Measurements from ENCODE around the gene FN1. TPM values are rescaled to one million over a fixed set of nuclear protein-coding genes. Genes with fewer than 3 reads are reported as not detected.
"Not testable (repeated sequence)": the region's sequence is repeated elsewhere in the genome, so short reads cannot be mapped to it uniquely, and the experiment has no call there.

FN1 gene
- polyA plus RNA-seq, 10 donors = 435 to 966 (median 608) TPM

GRCh38 chr2:215425021-215425782, 10.7 kb downstream of the FN1 start:
- DNase-seq = no peak

- no peak for DNase-seq
Observed at GRCh38 chr2:215423928-215424540, 11.8 kb downstream of the FN1 start.

- no peak for DNase-seq
Observed at GRCh38 chr2:215423234-215423633, 12.6 kb downstream of the FN1 start.

- DNase-seq = no peak
Observed at GRCh38 chr2:215422676-215423075, 13.2 kb downstream of the FN1 start.

GRCh38 chr2:215421859-215422461, 13.9 kb downstream of the FN1 start:
- DNase-seq = no peak

GRCh38 chr2:215420471-215420935, 15.4 kb downstream of the FN1 start:
- DNase-seq = no peak

GRCh38 chr2:215419769-215420470, 15.9 kb downstream of the FN1 start:
- no peak for DNase-seq

GRCh38 chr2:215419113-215419512, 16.8 kb downstream of the FN1 start:
- DNase-seq = no peak

GRCh38 chr2:215418064-215418963, 17.6 kb downstream of the FN1 start:
- no peak for DNase-seq

- DNase-seq = no peak
Observed at GRCh38 chr2:215417400-215417951, 18.4 kb downstream of the FN1 start.

- no peak for DNase-seq
Observed at GRCh38 chr2:215416656-215417055, 19.2 kb downstream of the FN1 start.

- no peak for DNase-seq
Observed at GRCh38 chr2:215415820-215416577, 19.9 kb downstream of the FN1 start.

GRCh38 chr2:215415218-215415617, 20.6 kb downstream of the FN1 start:
- no peak for DNase-seq

GRCh38 chr2:215414674-215415073, 21.2 kb downstream of the FN1 start:
- no peak for DNase-seq

GRCh38 chr2:215413974-215414373, 21.9 kb downstream of the FN1 start:
- DNase-seq = no peak

GRCh38 chr2:215413484-215413777, 22.4 kb downstream of the FN1 start:
- DNase-seq = no peak

- DNase-seq = no peak
Observed at GRCh38 chr2:215411941-215412743, 23.7 kb downstream of the FN1 start.

GRCh38 chr2:215410932-215411285, 25.0 kb downstream of the FN1 start:
- DNase-seq = peak in 1 of 3 donors; percentile 86

- not testable (repeated sequence) for DNase-seq
Observed at GRCh38 chr2:215410181-215410931, 25.5 kb downstream of the FN1 start.
